Osteocyte (in vitro differentiated cells): ENCODE measurements around the gene NUDC. TPM values are rescaled to one million over a fixed set of nuclear protein-coding genes. Genes with fewer than 3 reads are reported as not detected.

Experiments used
- DNase-seq: peaks from one replicate; pipeline ENCODE4 v3.0.0; 2021; ENCODE audit warnings: mixed read lengths; ENCODE audit not compliant: unreplicated experiment; ENCODE audit errors: extremely low spot score
- H3K27ac Mint-ChIP-seq: one replicate; pipeline ENCODE4 v1.8.0; 2021; ENCODE audit warnings: mild to moderate bottlenecking, mixed read lengths; ENCODE audit not compliant: unreplicated experiment
- H3K27me3 Mint-ChIP-seq: one replicate; pipeline ENCODE4 v1.8.0; 2021; ENCODE audit warnings: mixed read lengths; ENCODE audit not compliant: unreplicated experiment
- H3K36me3 Mint-ChIP-seq: one replicate; pipeline ENCODE4 v1.8.0; 2021; ENCODE audit warnings: mixed read lengths; ENCODE audit not compliant: unreplicated experiment
- H3K4me1 Mint-ChIP-seq: one replicate; pipeline ENCODE4 v1.8.0; 2021; ENCODE audit warnings: mixed read lengths; ENCODE audit not compliant: unreplicated experiment
- H3K4me3 Mint-ChIP-seq: one replicate; pipeline ENCODE4 v1.8.0; 2021; ENCODE audit warnings: mild to moderate bottlenecking, moderate library complexity, mixed read lengths; ENCODE audit not compliant: unreplicated experiment
- H3K9me3 Mint-ChIP-seq: one replicate; pipeline ENCODE4 v1.8.0; 2021; ENCODE audit warnings: mixed read lengths; ENCODE audit not compliant: unreplicated experiment
- CTCF ChIP-seq: fragments of 200-600 bp; sonication (generic); IDR thresholded peaks from 2 replicates; pipeline ENCODE4 v1.5.0; 2021; ENCODE audit warnings: antibody characterized with exemption, mild to moderate bottlenecking, moderate library complexity
- total RNA-seq: library from RNA; stranded (reverse); gene quantifications from 2 replicates; pipeline ENCODE4 v1.2.1, GENCODE V29; 2021

NUDC gene
- total RNA-seq, 1 donor from 2014 or later: 54.3 TPM

GRCh38 chr1:26951216-26951615 is 29.7 kb downstream of the NUDC start:
- H3K4me1 Mint-ChIP-seq: no peaks in the 10 kb centered on the region
- DNase-seq: no peak
- peaks cover 2% of the 10 kb centered on the region for H3K9me3 Mint-ChIP-seq

GRCh38 chr1:26951821-26952497 is 30.4 kb downstream of the NUDC start:
- Mint-ChIP-seq H3K36me3 (no peaks in the 10 kb centered on the region), H3K4me1 (no peaks in the 10 kb centered on the region), H3K27me3 (peaks cover 18% of the 10 kb centered on the region), H3K9me3 (peaks cover 7% of the 10 kb centered on the region), H3K27ac (no peak overlapping the region), H3K4me3 (no peak overlapping the region)
- TF ChIP-seq CTCF: no peak
- DNase-seq: no peak

More at GRCh38 chr1:26951216-26951615, 29.7 kb downstream of the NUDC start:
- Mint-ChIP-seq H3K27ac (no peak overlapping the region), H3K4me3 (no peak overlapping the region), H3K27me3 (peaks cover 13% of the 10 kb centered on the region), H3K36me3 (peaks cover 3% of the 10 kb centered on the region)
- TF ChIP-seq CTCF: no peak

- Mint-ChIP-seq H3K9me3 (peaks cover 7% of the 10 kb centered on the region), H3K27me3 (peaks cover 24% of the 10 kb centered on the region), H3K36me3 (no peaks in the 10 kb centered on the region), H3K27ac (no peak overlapping the region), H3K4me3 (no peak overlapping the region), H3K4me1 (no peaks in the 10 kb centered on the region)
- no peak for DNase-seq
- TF ChIP-seq CTCF: no peak
Observed at GRCh38 chr1:26953374-26953773, 31.8 kb downstream of the NUDC start.

GRCh38 chr1:26956321-26956720 is 34.8 kb downstream of the NUDC start:
- no peak for DNase-seq
- no peak for TF ChIP-seq CTCF
- peaks cover 7% of the 10 kb centered on the region for H3K9me3 Mint-ChIP-seq
- H3K27me3 Mint-ChIP-seq: peaks cover 41% of the 10 kb centered on the region
- H3K27ac Mint-ChIP-seq: no peak overlapping the region
- no peaks in the 10 kb centered on the region for H3K36me3 Mint-ChIP-seq
- no peak overlapping the region for H3K4me3 Mint-ChIP-seq
- peaks cover 6% of the 10 kb centered on the region for H3K4me1 Mint-ChIP-seq

- Mint-ChIP-seq H3K9me3 (peaks cover 7% of the 10 kb centered on the region), H3K27me3 (peaks cover 49% of the 10 kb centered on the region), H3K4me3 (no peak overlapping the region), H3K4me1 (peaks cover 6% of the 10 kb centered on the region), H3K27ac (no peak overlapping the region), H3K36me3 (no peaks in the 10 kb centered on the region)
- DNase-seq: no peak
- TF ChIP-seq CTCF: no peak
Observed at GRCh38 chr1:26957306-26957705, 35.8 kb downstream of the NUDC start.
